A673 (cell line): ENCODE results near the gene TMEM221. TPM values are rescaled to one million over a fixed set of nuclear protein-coding genes. Genes with fewer than 3 reads are reported as not detected.

Experiments
- BruUV-seq: library from RNA; stranded (reverse); fragments of 400-500 nt; replicated peaks from 2 replicates; lab custom pipeline; 2021; lab: Mats Ljungman, UMichigan
- CTCF ChIA-PET: fragments of 300-600 bp; sonication (Branson Sonifier 250); formaldehyde crosslinking; loops from one replicate; lab custom pipeline; 2022; ENCODE audit warnings: antibody characterized with exemption; lab: Charles Lee
- POLR2A ChIA-PET: fragments of 300-600 bp; sonication (Branson Sonifier 250); formaldehyde crosslinking; loops from one replicate; lab custom pipeline; 2022; ENCODE audit warnings: antibody characterized with exemption; ENCODE audit not compliant: low non-redundant PET; lab: Charles Lee
- DNase-seq: peaks from one replicate; pipeline ENCODE4 v3.0.0-alpha.2; 2015; ENCODE audit warnings: low spot score
- H3K27ac ChIP-seq: fragments of 200-600 bp; sonication (generic); 2 replicates; pipeline ENCODE4 v1.5.1; 2016; ENCODE audit warnings: mixed run types, low read depth, mild to moderate bottlenecking, mixed read lengths, antibody characterized with exemption, low read length; ENCODE audit not compliant: poor library complexity, severe bottlenecking
- H3K27me3 ChIP-seq: fragments of 200-600 bp; sonication (generic); replicated peaks from 2 replicates; pipeline ENCODE4 v1.6.1; 2017; ENCODE audit warnings: mixed run types, low read depth, mild to moderate bottlenecking, mixed read lengths, antibody characterized with exemption, low read length; ENCODE audit not compliant: insufficient read depth, poor library complexity
- H3K36me3 ChIP-seq: fragments of 200-600 bp; sonication (generic); 2 replicates; pipeline ENCODE4 v1.6.1; 2016; ENCODE audit warnings: mixed run types, mild to moderate bottlenecking, mixed read lengths, antibody characterized with exemption, low read length; ENCODE audit not compliant: insufficient read depth, poor library complexity, severe bottlenecking
- H3K4me1 ChIP-seq: fragments of 200-600 bp; sonication (generic); 2 replicates; pipeline ENCODE4 v1.6.1; 2017; ENCODE audit warnings: mixed run types, mild to moderate bottlenecking, mixed read lengths, antibody characterized with exemption, low read length; ENCODE audit not compliant: insufficient read depth, poor library complexity, severe bottlenecking
- H3K4me3 ChIP-seq: fragments of 200-600 bp; sonication (generic); 2 replicates; pipeline ENCODE4 v1.5.1; 2016; ENCODE audit warnings: low read depth, mixed run types, mild to moderate bottlenecking, mixed read lengths, low read length; ENCODE audit not compliant: poor library complexity, severe bottlenecking
- H3K9me3 ChIP-seq: fragments of 200-600 bp; sonication (generic); 2 replicates; pipeline ENCODE4 v1.6.1; 2016; ENCODE audit warnings: mixed run types, low read depth, mild to moderate bottlenecking, mixed read lengths, antibody characterized with exemption, low read length; ENCODE audit not compliant: poor library complexity, severe bottlenecking
- CTCF ChIP-seq: fragments of 300-800, 200-600 bp; sonication (generic); conservative IDR thresholded peaks from 2 replicates; pipeline ENCODE4 v1.5.1; 2017; ENCODE audit warnings: low read depth, mild to moderate bottlenecking, antibody characterized with exemption, low read length, moderate library complexity, mixed read lengths
- EZH2 ChIP-seq: fragments of 200-600 bp; sonication (generic); IDR thresholded peaks from 2 replicates; pipeline ENCODE4 v1.6.1; 2017; ENCODE audit warnings: borderline replicate concordance, low read depth, mild to moderate bottlenecking, mixed read lengths, antibody characterized with exemption, low read length; ENCODE audit not compliant: poor library complexity, severe bottlenecking
- intact Hi-C: fragments of 100-400 bp; cut with micrococcal nuclease; formaldehyde crosslinking; loops from one replicate; pipeline ENCODE4 v1.10.0; 2022; ENCODE audit not compliant: unreplicated experiment
- total RNA-seq: library from RNA; stranded (reverse); gene quantifications from 2 replicates; pipeline ENCODE4 v1.2.3, GENCODE V29; 2021

TMEM221 gene
- total RNA-seq, 1 experiment from 2014 or later: not detected

GRCh38 chr19:17394891-17395415 is 53.5 kb downstream of the TMEM221 start:
- Histone ChIP-seq H3K27ac (no peak overlapping the region), H3K9me3 (no peaks in the 10 kb centered on the region), H3K4me1 (peaks cover 5% of the 10 kb centered on the region), H3K4me3 (no peak overlapping the region), H3K36me3 (no peaks in the 10 kb centered on the region), H3K27me3 (no peaks in the 10 kb centered on the region)
- peak; percentile 84 for DNase-seq
- intact Hi-C loops: loop anchor here (2.0 kb wide), 1 partner anchor 72 kb away; no protein-coding TSS in a partner anchor
- TF ChIP-seq CTCF (peak; percentile 82), EZH2 (no peak)
- ChIA-PET CTCF (interaction anchor here (1.5 kb wide), 1 partner anchor 538 kb away, joined by 3 read pairs; the partner anchor contains the start of gene CCDC124), POLR2A (no interaction called here)
- BruUV-seq: no TSS peak

- CTCF ChIA-PET: interaction anchor here (1.4 kb wide), 1 partner anchor 73 kb away, joined by 3 read pairs; no protein-coding TSS in a partner anchor
- intact Hi-C loops: loop anchor here (2.0 kb wide), 1 partner anchor 73 kb away; no protein-coding TSS in a partner anchor
These were observed 54.6 kb downstream of the TMEM221 start, which contains the start of gene CCDC194 for GRCh38 chr19:17393914-17394313. TSS of gene CCDC194 (minus strand) at chr19:17394196. CDS start at chr19:17394158, 38 bp downstream.

GRCh38 chr19:17393002-17393401 is 55.5 kb downstream of the TMEM221 start:
- Histone ChIP-seq H3K36me3 (no peaks in the 10 kb centered on the region), H3K9me3 (no peaks in the 10 kb centered on the region), H3K27me3 (no peaks in the 10 kb centered on the region), H3K4me3 (no peak overlapping the region), H3K4me1 (peaks cover 5% of the 10 kb centered on the region), H3K27ac (no peak overlapping the region)
- no peak for TF ChIP-seq EZH2
- TF ChIP-seq CTCF: no peak
- BruUV-seq: no TSS peak
- ChIA-PET CTCF (interaction anchor here (1.4 kb wide), 1 partner anchor 73 kb away, joined by 3 read pairs; no protein-coding TSS in a partner anchor), POLR2A (no interaction called here)
- no peak for DNase-seq
- intact Hi-C loops: no loop called here

More at GRCh38 chr19:17393914-17394313, 54.6 kb downstream of the TMEM221 start, which contains the start of gene CCDC194:
- no peak for DNase-seq
- Histone ChIP-seq H3K36me3 (no peaks in the 10 kb centered on the region), H3K27me3 (no peaks in the 10 kb centered on the region), H3K9me3 (no peaks in the 10 kb centered on the region), H3K4me3 (no peak within 1 kb of the TSS), H3K4me1 (peaks cover 5% of the 10 kb centered on the region), H3K27ac (no peak within 1 kb of the TSS)
- no TSS peak for BruUV-seq
- POLR2A ChIA-PET: no interaction called here
- TF ChIP-seq CTCF (no peak), EZH2 (no peak)
